Measurements from ENCODE around the gene HIC2.
"Not testable (repeated sequence)": the region's sequence is repeated elsewhere in the genome, so short reads cannot be mapped to it uniquely, and the experiment has no call there.

HIC2 gene

GRCh38 chr22:21450858-21451353 is 33.7 kb downstream of the HIC2 start:
- DNase-seq (ENCODE audit: low read depth, low spot score), result no peak

DNA sequence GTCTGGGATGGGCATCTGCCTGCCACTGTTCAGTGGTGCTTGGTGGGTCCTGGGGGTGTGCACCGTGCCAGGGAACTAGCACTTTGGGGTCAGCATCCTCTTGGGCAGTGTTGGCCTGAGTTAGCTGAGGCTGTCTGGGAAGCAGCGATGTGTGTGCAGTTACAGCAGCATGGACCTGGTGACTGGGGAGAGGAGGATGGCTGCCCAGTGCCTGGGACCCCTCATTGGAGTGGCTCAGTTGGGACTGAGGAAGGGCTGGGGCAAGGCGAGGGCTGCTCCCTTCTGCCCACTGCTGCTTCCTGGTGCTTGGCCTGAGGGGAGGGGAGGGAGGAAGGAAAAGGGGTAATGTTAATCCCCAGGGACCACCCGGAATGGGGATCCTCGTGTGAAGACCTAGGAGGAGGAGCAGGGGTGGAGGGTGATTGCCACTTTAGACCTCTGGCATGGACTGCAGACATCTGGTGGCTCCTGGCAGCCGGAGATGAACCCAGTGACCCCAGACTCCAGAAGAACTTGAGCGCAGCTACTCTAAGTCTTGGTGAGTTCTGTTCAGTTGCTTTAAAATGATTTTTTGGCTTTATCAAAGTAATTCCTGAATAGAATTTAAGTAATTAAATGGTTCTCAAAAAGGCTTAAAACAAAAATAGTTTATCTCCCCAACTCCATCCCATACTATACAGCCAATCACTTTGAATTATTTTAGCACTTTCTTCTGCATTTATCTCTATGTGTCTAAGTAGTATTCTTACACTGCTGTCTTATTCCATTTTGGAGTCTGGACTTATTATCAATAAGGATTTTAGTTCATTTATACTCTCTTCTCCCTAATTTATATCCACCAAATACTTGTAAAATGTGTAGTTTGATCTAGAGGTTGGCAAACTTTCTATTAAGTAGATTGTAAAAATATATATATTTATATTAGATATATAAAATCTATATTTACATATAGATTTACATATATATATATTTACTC is 34.7 kb downstream of the HIC2 start:
- no peak for DNase-seq (ENCODE audit: low read depth, low spot score)

- DNase-seq (ENCODE audit: low read depth, low spot score), result not testable (repeated sequence)
These were observed 35.5 kb downstream of the HIC2 start for GRCh38 chr22:21452666-21453065.

DNA sequence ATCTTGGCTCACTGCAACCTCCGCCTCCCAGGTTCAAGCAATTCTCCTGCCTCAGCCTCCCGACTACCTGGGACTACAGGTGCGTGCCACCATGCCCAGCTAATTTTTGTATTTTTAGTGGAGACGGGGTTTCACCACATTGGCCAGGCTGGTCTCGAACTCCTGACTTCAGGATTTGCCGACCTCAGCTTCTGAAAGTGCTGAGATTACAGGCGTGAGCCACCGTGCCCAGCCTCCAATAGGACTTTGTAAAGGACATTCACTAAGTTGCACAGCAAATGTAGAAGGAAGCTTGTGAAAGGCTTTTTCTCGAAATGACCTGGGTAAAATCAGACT is 37.8 kb downstream of the HIC2 start:
- DNase-seq (ENCODE audit: low read depth, low spot score), result not testable (repeated sequence)

DNA sequence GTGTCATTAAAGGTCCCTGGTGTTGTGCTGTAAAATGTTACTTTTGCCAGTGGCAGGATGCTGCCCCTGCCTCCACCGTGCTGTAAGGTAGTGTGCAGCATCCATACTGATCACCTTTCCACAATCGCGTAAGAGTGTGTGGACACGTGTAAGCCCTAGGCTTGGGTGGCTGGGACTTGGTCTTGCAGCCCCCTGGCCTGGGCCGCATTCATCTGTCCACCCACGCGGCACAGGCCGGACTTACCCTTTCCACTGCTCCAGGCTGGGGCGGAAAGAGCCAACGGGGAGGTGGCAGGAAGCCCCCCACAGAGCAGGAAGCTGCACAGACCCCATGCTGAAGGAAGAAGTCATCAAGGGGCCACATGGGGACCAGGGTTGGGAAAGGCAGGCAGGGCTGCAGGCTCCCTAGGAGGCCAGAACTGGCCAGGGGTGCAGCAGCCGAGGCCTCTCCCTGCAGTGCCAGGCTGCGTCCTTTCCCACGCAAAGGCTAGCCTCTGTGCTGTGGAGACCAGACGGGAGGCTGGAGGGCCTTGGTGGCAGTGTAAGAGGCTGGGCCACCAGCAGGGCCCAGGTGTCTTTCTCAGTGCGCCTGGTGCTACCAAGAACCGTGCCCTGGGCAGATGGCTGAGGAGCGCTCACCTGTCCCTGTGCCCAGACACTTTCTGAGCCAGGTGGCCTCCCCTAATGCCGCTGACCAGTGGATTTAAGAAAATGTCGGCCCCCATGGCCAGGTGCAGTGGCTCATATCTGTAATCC is 38.3 kb downstream of the HIC2 start:
- no peak for DNase-seq (ENCODE audit: low read depth, low spot score)

DNA sequence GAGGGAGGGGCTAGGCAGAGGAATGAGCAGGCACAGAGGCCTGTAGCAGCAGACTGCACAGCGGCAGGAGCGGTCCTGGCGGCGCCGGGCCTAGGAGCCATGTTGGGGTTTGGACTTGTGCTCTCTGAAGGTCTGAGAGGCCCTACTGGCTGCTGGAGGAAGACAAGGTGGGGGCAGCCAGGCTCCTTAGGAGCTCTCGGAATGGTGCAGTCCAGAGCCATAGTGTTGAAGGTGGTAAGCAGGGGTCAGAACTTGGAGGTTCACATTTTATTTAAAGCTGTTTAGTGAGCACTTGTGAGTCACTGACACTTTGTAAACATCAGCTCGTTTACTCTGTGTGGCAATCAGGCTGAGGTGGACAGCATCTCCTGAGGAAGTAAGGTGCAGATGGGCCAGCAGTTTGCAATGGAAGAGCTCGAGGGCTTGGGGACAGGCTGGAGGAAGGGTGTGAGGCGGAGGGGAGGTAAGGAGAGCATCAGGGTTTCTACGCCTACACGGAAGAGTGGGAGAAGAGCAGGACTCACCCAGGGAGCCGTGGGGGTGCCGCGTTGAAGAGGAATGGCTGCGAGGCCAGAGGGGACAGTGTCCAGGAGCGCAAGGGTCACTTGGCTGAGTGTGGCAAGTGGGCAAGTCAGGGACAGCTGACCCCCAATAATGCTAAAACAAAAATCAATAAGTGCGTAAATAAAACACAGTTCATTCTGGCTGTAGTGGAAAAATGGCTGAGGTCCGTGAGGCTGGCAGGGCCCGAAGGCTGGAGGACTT is 40.0 kb downstream of the HIC2 start:
- no peak for DNase-seq (ENCODE audit: low read depth, low spot score)

DNA sequence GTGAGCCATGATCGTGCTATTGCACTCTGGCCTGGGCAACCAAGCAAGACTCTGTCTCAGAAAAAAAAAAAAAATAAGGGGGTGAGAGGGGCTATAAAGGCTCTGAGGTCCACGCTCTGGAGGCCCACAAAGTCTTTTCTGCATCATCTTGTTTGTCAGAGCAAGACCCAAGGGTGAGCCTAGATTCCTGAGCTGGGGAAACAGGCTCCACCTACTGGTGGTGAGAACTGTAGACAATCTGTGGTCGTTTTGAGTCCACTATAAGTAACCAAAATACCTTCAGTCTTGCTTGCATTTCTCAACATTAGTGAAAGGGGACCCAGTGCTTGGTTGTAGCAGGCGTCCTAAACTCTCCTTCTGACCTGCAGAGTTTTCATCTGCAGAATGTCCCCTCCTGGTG is 45.5 kb downstream of the HIC2 start:
- DNase-seq (ENCODE audit: low read depth, low spot score), result not testable (repeated sequence)

GRCh38 chr22:21467337-21468193 is 50.4 kb downstream of the HIC2 start, which contains the start of gene TMEM191C:
TSS of gene TMEM191C (plus strand) at chr22:21467387. CDS start at chr22:21467460, 73 bp downstream.
- DNase-seq (ENCODE audit: low read depth, low spot score), result not testable (repeated sequence)

DNA sequence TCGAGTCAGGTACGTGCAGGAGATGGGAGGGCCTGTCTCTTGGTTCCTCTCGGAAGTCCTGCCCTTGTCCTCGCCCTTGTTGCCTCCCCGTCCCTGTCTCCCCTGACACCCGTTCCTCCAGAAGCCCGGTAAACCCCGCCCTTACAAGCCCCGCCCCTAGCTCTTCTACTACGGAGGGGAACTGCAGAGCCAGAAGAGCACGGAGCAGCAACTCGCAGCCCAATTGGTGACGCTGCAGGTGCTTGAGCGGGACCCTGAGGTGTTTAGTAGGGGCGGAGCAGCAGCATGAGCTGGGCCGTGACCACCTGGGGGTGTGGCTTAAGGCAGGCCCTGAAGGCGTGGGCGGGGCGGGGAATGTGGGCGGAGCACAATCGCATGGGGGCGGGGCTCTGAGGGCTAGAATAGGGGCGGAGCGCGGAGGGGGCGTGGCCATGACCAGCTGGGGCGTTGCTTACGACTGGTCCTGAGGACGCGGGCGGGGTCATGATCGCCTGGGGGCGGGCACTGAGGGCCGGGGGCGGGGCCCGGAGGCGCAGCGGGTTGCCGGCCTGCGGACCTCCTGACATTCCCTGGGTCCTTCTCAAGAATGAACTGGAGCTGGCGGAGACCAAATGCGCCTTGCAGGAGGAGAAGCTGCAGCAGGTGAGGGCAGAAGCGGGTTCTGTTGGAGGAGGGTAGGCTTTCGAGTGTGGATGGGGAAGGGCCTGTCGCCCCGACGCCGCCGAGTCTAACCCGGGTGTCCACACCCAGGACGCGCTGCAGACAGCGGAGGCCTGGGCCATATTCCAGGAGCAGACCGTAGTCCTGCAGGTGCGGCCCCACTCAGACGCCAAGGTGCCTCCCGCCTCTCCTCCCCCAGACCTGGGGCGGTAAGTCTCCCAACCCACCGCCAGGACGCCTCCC is 51.3 kb downstream of the HIC2 start:
- not testable (repeated sequence) for DNase-seq (ENCODE audit: low read depth, low spot score)

DNA sequence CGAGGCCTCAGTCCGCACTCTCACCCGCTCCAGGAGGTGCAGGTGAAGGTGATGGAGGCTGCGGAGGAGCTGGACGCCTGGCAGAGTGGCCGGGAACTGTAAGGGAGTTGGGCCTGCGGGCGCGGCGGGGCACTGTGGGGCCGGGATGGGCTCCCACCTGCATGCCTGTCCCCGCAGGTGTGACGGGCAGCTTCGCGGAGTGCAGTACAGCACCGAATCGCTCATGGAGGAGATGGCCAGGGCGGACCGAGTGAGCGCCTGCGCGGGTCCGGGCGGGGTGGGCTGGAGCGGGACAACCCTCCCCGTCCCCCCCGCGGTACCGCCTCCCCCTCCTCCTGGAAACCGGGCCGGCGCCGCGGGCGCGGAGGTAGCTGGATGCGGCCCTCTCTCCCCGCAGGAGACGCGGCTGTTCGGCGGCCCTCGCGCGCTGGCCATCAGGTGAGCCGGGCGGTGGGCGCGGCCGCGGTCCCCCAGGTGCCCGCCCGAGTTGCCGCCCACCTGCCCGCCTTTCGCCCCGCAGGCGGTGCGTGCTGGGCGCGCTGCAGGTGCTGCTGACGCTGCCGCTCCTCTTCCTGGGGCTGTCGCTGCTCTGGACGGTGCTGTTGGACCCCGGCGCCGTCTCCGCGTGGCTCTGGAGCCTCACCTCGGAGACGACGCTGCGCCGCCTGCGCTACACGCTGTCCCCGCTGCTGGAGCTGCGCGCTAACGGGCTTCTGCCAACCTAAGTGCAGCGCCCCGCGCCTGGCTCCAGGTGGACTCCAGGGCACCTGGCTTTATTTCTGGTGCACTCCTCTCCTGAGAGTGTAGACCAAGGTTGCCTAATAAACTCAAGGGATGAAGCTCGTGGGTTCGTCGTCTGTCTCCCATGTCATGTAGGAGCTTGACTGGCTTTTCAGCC is 52.2 kb downstream of the HIC2 start:
- not testable (repeated sequence) for DNase-seq (ENCODE audit: low read depth, low spot score)

DNA sequence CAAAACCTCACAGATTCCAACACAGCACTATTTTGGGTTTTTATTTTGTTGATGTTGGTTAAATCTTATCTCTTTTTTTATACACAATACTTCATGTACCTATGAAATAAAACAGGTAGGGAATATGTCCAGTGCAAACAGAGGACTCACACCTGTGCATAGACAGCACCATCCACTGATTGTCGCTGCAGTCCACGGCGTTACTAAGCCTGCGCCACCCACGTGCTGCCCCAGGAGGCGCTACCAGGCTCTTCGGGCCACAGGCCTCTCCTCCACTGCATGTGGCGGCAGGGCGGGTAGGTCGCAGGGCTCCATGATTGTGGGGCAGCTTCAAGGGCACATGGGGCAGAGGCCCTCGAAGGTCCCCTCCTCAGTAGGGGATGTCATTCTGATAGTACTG is 55.8 kb downstream of the HIC2 start:
- DNase-seq (ENCODE audit: low read depth, low spot score), result not testable (repeated sequence)

DNA sequence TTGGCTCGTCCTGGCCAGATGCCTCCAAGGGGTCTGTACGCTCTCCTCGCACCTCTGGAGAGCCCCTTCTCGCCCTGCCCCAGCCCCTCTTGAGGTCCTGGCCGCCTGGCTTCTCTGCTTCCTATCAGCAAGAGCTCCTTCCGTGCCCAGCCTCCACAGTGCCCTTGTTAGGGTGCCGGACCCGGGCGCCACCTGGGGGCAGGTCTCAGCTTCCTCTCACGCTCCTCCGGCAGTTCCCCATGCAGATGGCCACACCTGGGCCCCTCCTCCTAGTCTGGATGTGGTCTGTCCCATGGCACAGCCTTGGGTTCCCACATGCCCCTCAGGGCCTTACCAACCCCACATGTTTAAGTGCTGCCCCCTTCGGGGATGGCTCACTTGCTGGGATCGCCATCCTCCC is 56.5 kb downstream of the HIC2 start:
- DNase-seq (ENCODE audit: low read depth, low spot score), result not testable (repeated sequence)

- DNase-seq (ENCODE audit: low read depth, low spot score), result not testable (repeated sequence)
These were observed 66.9 kb downstream of the HIC2 start for GRCh38 chr22:21484039-21484438.

DNA sequence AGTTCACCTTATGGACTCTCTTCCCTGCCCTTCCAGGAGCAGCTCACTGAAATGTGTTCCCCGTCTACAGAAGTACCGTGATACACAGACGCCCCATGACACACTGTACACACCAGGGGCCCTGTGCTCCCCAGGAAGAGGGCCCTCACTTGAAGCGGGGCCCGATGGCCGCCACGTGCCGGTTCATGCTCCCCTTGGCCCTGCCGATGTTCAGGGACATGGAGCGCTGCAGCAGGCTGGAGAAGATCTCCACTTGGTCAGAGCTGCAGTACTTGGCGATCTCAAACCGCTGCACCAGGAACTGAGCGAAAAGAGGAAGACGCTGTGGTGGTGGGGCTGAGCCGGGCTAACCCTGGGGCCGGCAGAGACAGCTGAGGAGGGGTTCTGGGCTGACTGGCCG is 70.6 kb downstream of the HIC2 start:
- DNase-seq (ENCODE audit: low read depth, low spot score), result not testable (repeated sequence)

- not testable (repeated sequence) for DNase-seq (ENCODE audit: low read depth, low spot score)
These were observed 72.0 kb downstream of the HIC2 start for GRCh38 chr22:21489149-21489680.

DNA sequence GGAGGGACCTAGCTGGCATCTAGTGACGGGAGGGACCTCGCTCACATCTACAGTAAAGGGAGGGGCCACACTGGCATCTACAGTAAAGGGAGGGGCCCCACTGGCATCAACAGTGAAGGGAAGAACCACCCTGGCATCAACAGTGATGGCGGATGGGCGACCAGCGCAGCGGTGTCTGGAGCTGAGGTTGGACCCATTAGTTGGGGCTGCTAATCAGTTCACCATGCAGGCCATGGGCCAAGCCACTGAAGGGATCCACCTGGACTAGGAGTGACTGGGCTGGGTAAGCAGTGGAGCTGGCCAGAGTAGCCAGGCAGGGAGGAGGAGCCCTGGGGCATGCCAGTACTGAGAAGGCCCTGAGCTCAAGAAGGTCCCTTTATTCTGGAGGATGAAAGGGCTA is 73.4 kb downstream of the HIC2 start:
- DNase-seq (ENCODE audit: low read depth, low spot score), result not testable (repeated sequence)

DNA sequence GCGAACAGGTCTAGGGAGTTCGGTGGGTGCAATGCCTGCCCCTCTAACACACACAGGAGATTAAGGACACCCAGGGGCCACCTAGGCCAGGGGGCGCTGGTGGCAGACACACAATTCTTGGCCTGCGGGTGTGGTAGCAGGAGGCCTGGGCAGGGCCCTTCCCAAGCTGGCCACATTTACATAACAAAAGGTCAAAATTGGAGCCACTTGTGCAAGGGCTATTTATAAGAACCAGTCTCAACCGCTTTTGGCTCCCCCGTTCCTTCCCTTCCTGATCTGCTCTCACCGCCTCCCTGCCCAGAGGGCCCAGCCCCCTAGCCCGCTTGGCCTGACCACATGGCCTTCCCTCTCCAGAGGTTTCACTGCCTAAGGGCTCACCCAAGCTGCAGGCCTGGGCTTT is 75.1 kb downstream of the HIC2 start:
- not testable (repeated sequence) for DNase-seq (ENCODE audit: low read depth, low spot score)

Measured in iPS DF 19.7 (cell line).